DOHH2 (cell line): ENCODE results near the gene SHANK2.

Experiments used
- H3F3A ChIP-seq: fragments of 200-600 bp; sonication (generic), shearing (Covaris generic); 2 replicates; pipeline ENCODE4 v1.6.0; 2016; ENCODE audit warnings: antibody characterized with exemption, mild to moderate bottlenecking; ENCODE audit not compliant: control insufficient read depth, insufficient read depth
- H3K27ac ChIP-seq: fragments of 200-600 bp; sonication (generic); 2 replicates; pipeline ENCODE4 v1.5.1; 2014; ENCODE audit warnings: low read depth, mild to moderate bottlenecking, low read length, moderate library complexity
- H3K27me3 ChIP-seq: fragments of 200-600 bp; sonication (generic); 2 replicates; pipeline ENCODE4 v1.6.1; 2014; ENCODE audit warnings: mild to moderate bottlenecking, low read length, mixed read lengths; ENCODE audit not compliant: control insufficient read depth
- H3K36me3 ChIP-seq: fragments of 200-600 bp; sonication (generic); 2 replicates; pipeline ENCODE4 v1.6.1; 2014; ENCODE audit warnings: mild to moderate bottlenecking, low read length, moderate library complexity, mixed read lengths; ENCODE audit not compliant: control insufficient read depth
- H3K4me1 ChIP-seq: fragments of 200-600 bp; sonication (generic); 2 replicates; pipeline ENCODE4 v1.6.1; 2014; ENCODE audit warnings: mild to moderate bottlenecking, low read length, mixed read lengths; ENCODE audit not compliant: control insufficient read depth
- H3K4me2 ChIP-seq: fragments of 200-600 bp; sonication (generic); 2 replicates; pipeline ENCODE4 v1.6.0; 2014; ENCODE audit warnings: mild to moderate bottlenecking, low read length, moderate library complexity
- H3K4me3 ChIP-seq: fragments of 200-600 bp; sonication (generic); 2 replicates; pipeline ENCODE4 v1.5.1; 2014; ENCODE audit warnings: mild to moderate bottlenecking, low read length, mixed read lengths
- H3K79me2 ChIP-seq: fragments of 200-600 bp; sonication (generic); 2 replicates; pipeline ENCODE4 v1.6.1; 2014; ENCODE audit warnings: mild to moderate bottlenecking, low read length, mixed read lengths; ENCODE audit not compliant: control insufficient read depth
- H3K9me2 ChIP-seq: fragments of 200-600 bp; sonication (generic); replicated peaks from 2 replicates; pipeline ENCODE4 v1.6.1; 2014; ENCODE audit warnings: mild to moderate bottlenecking, low read length, mixed read lengths; ENCODE audit not compliant: control insufficient read depth
- H3K9me3 ChIP-seq: fragments of 200-600 bp; sonication (generic); 2 replicates; pipeline ENCODE4 v1.6.1; 2014; ENCODE audit warnings: antibody characterized with exemption, low read length, mixed read lengths; ENCODE audit not compliant: control insufficient read depth, insufficient read depth
- H4K20me1 ChIP-seq: fragments of 200-600 bp; sonication (generic); 2 replicates; pipeline ENCODE4 v1.6.0; 2014; ENCODE audit warnings: low read depth, mild to moderate bottlenecking, antibody characterized with exemption, low read length, moderate library complexity; ENCODE audit not compliant: control insufficient read depth, insufficient read depth
- CTCF ChIP-seq: fragments of 200-600 bp; sonication (generic); IDR thresholded peaks from one replicate; pipeline ENCODE4 v1.5.1; 2014; ENCODE audit warnings: antibody characterized with exemption, mild to moderate bottlenecking, low read depth, low read length; ENCODE audit not compliant: poor library complexity, severe bottlenecking
- EZH2phosphoT487 ChIP-seq: fragments of 200-600 bp; sonication (generic); IDR thresholded peaks from 2 replicates; pipeline ENCODE4 v1.6.1; 2017; ENCODE audit warnings: borderline replicate concordance, mild to moderate bottlenecking, antibody characterized with exemption, low read length, moderate library complexity, mixed read lengths

Gene SHANK2

GRCh38 chr11:71238941-71239340 is 13.4 kb downstream of the SHANK2 start:
- Histone ChIP-seq H3K4me1 (peaks cover 12% of the 10 kb centered on the region), H3K79me2 (no peaks in the 10 kb centered on the region), H3K36me3 (no peaks in the 10 kb centered on the region), H3K4me3 (no peak overlapping the region), H3K9me3 (no peaks in the 10 kb centered on the region), H4K20me1 (no peaks in the 10 kb centered on the region), H3K9me2 (no peaks in the 10 kb centered on the region), H3K27ac (no peak overlapping the region), H3F3A (no peaks in the 10 kb centered on the region), H3K4me2 (no peak overlapping the region), H3K27me3 (peaks cover 2% of the 10 kb centered on the region; the same call in 1 of the 2 replicates)
- no peak for TF ChIP-seq CTCF
- TF ChIP-seq EZH2phosphoT487, result no peak

- Histone ChIP-seq H3K9me2 (no peaks in the 10 kb centered on the region), H3K79me2 (no peaks in the 10 kb centered on the region), H3K4me3 (no peak overlapping the region), H3K4me1 (peaks cover 12% of the 10 kb centered on the region), H3K27ac (no peak overlapping the region), H3K4me2 (no peak overlapping the region), H3K36me3 (no peaks in the 10 kb centered on the region), H3K9me3 (no peaks in the 10 kb centered on the region), H4K20me1 (no peaks in the 10 kb centered on the region), H3K27me3 (peaks cover 2% of the 10 kb centered on the region; the same call in 1 of the 2 replicates), H3F3A (no peaks in the 10 kb centered on the region)
- TF ChIP-seq CTCF (no peak), EZH2phosphoT487 (no peak)
These were observed 14.0 kb downstream of the SHANK2 start for GRCh38 chr11:71238285-71238875.

GRCh38 chr11:71237853-71238252 is 14.5 kb downstream of the SHANK2 start:
- Histone ChIP-seq H3K4me1 (peaks cover 12% of the 10 kb centered on the region), H3K4me3 (no peak overlapping the region), H4K20me1 (no peaks in the 10 kb centered on the region), H3K9me2 (no peaks in the 10 kb centered on the region), H3K27ac (no peak overlapping the region), H3K36me3 (no peaks in the 10 kb centered on the region), H3K9me3 (no peaks in the 10 kb centered on the region), H3F3A (no peaks in the 10 kb centered on the region), H3K79me2 (no peaks in the 10 kb centered on the region), H3K4me2 (no peak overlapping the region), H3K27me3 (peaks cover 2% of the 10 kb centered on the region; the same call in 1 of the 2 replicates)
- TF ChIP-seq EZH2phosphoT487 (no peak), CTCF (no peak)
